HFF-Myc (cell line): ENCODE results near the gene NBEA.

ENCODE experiments used
- DNase-seq: peaks from one replicate; pipeline ENCODE4 v3.0.0-alpha.2; 2011; ENCODE audit warnings: low read depth; ENCODE audit errors: extremely low read depth
- H3K4me3 ChIP-seq: replicated peaks from 2 replicates; pipeline ENCODE4 v1.5.1; 2011; ENCODE audit warnings: low read depth, mild to moderate bottlenecking, control low read depth, low read length
- CTCF ChIP-seq: IDR thresholded peaks from 2 replicates; pipeline ENCODE4 v1.5.1; 2012; ENCODE audit warnings: mild to moderate bottlenecking, low read depth, low read length, control low read depth; ENCODE audit errors: missing control alignments

Gene NBEA

GRCh38 chr13:35712907-35713761, 771.1 kb downstream of the NBEA start:
- no peak for TF ChIP-seq CTCF
- peak overlapping the region; percentile 16 for H3K4me3 ChIP-seq
- peak; percentile 97 for DNase-seq

- no peak for TF ChIP-seq CTCF
- no peak overlapping the region for H3K4me3 ChIP-seq
- no peak for DNase-seq
Measured at GRCh38 chr13:35714121-35714520, 772.1 kb downstream of the NBEA start.

GRCh38 chr13:35714588-35715377, 772.7 kb downstream of the NBEA start:
- H3K4me3 ChIP-seq, result no peak overlapping the region
- TF ChIP-seq CTCF, result no peak
- DNase-seq, result no peak

- TF ChIP-seq CTCF, result no peak
- no peak overlapping the region for H3K4me3 ChIP-seq
- no peak for DNase-seq
Measured at GRCh38 chr13:35716186-35716585, 774.1 kb downstream of the NBEA start.

- H3K4me3 ChIP-seq, result no peak overlapping the region
- TF ChIP-seq CTCF, result no peak
- DNase-seq, result no peak
Measured at GRCh38 chr13:35716729-35717128, 774.7 kb downstream of the NBEA start.

GRCh38 chr13:35718084-35718483, 776.0 kb downstream of the NBEA start:
- TF ChIP-seq CTCF, result no peak
- H3K4me3 ChIP-seq, result no peak overlapping the region
- DNase-seq, result no peak
